Measurements from ENCODE around the gene TMEM140.

DNA sequence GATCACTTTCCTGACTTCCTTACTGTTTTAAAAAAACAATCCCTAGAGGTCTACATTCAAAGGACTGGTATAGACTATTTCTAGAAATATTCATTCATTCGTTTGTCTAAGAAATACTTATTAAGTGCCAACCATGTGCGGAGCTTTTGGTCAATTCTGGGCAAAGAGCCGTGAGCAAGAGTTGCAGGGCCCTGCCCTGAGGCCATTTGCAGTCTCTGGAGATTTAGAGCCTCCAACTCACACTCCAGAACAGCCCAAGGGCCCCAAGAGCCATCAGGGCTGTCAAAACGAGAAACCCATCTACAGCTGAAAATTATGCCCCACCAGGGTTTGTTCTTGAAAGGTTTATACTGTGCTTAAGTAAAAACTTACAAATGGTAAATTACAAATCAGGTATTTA, 47.3 kb downstream of the TMEM140 start:
- TF ChIP-seq POLR2A (IDR thresholded peaks at IDR 0.05; ENCODE audit: low read depth, low read length) (no peak), POLR2AphosphoS5 (IDR thresholded peaks at IDR 0.05; ENCODE audit: low read depth, low read length) (no peak), TAF1 (IDR thresholded peaks at IDR 0.05; ENCODE audit: borderline replicate concordance, low read depth, low read length) (no peak)
